H1 (cell line): Measurements from ENCODE around the gene MSTO1. TPM values are rescaled to one million over a fixed set of nuclear protein-coding genes. Genes with fewer than 3 reads are reported as not detected.

Source experiments
- CTCF ChIA-PET: fragments of 300-600 bp; sonication (Branson Sonifier 250); formaldehyde crosslinking; loops from one replicate; lab custom pipeline; 2021; ENCODE audit not compliant: partially characterized antibody; lab: Charles Lee
- POLR2A ChIA-PET: fragments of 300-600 bp; sonication (Branson Sonifier 250); formaldehyde crosslinking; loops from one replicate; lab custom pipeline; 2021; ENCODE audit warnings: inconsistent platforms; ENCODE audit not compliant: partially characterized antibody; lab: Charles Lee
- DNase-seq, 2 experiments: peaks; one replicate each; pipeline versions ENCODE4 v3.0.0 to v3.0.0-alpha.2; 2010 to 2022; ENCODE audit warnings: low spot score in 2 of 2, low read depth in 1 of 2, mixed read lengths in 1 of 2
- FAIRE-seq: peaks from 2 replicates; lab custom pipeline; 2011; peaks lifted over from hg19 to GRCh38; lab: Jason Lieb, UNC
- H2AFZ ChIP-seq: 2 replicates; pipeline ENCODE4 v1.8.1; 2012; ENCODE audit warnings: low read length, inconsistent platforms
- H2AK5ac ChIP-seq: 2 replicates; pipeline ENCODE4 v1.6.1; 2013; ENCODE audit warnings: low read depth, low read length
- H2BK120ac ChIP-seq: replicated peaks from 2 replicates; pipeline ENCODE3; 2013; ENCODE audit warnings: low read depth, low read length, inconsistent platforms
- H2BK12ac ChIP-seq: 2 replicates; pipeline ENCODE4 v1.6.1; 2013; ENCODE audit warnings: low read depth, low read length
- H2BK15ac ChIP-seq: 2 replicates; pipeline ENCODE4 v1.6.1; 2013; ENCODE audit warnings: low read length
- H2BK20ac ChIP-seq: 2 replicates; pipeline ENCODE4 v1.6.1; 2013; ENCODE audit warnings: low read length
- H2BK5ac ChIP-seq: 2 replicates; pipeline ENCODE4 v1.6.1; 2013; ENCODE audit warnings: low read depth, low read length
- H3K14ac ChIP-seq: 2 replicates; pipeline ENCODE4 v1.6.1; 2013; ENCODE audit warnings: inconsistent platforms; ENCODE audit not compliant: insufficient read length
- H3K18ac ChIP-seq: 2 replicates; pipeline ENCODE4 v1.6.1; 2013; ENCODE audit warnings: low read length; ENCODE audit errors: extremely low read depth
- H3K23ac ChIP-seq: 2 replicates; pipeline ENCODE4 v1.6.1; 2013; ENCODE audit warnings: inconsistent platforms; ENCODE audit not compliant: insufficient read length
- H3K23me2 ChIP-seq: 2 replicates; pipeline ENCODE4 v1.6.1; 2013; ENCODE audit warnings: low read depth, low read length
- H3K27ac ChIP-seq: 2 replicates; pipeline ENCODE4 v1.6.1; 2011; ENCODE audit warnings: low read depth, low read length, inconsistent platforms
- H3K27me3 ChIP-seq, 4 experiments: replicated peaks in 1 of 4; 1 replicate in 1 of 4; 2 replicates in 3 of 4; pipeline versions ENCODE4 v1.6.1 to v1.8.1; 2011 to 2013; ENCODE audit warnings: low read length in 3 of 4, mild to moderate bottlenecking in 3 of 4, inconsistent platforms in 2 of 4, mixed read lengths in 2 of 4, moderate library complexity in 1 of 4; ENCODE audit not compliant: control insufficient read depth in 3 of 4, insufficient read depth in 3 of 4; ENCODE audit errors: extremely low read depth in 1 of 4
- H3K36me3 ChIP-seq, 4 experiments: 2 replicates each; pipeline versions ENCODE4 v1.6.1 to v1.8.1; 2011 to 2013; ENCODE audit warnings: mild to moderate bottlenecking in 4 of 4, low read length in 3 of 4, moderate library complexity in 2 of 4, control low read depth in 1 of 4, inconsistent platforms in 1 of 4; ENCODE audit not compliant: insufficient read depth in 4 of 4, control insufficient read depth in 2 of 4
- H3K4ac ChIP-seq: replicated peaks from 2 replicates; pipeline ENCODE3; 2013; ENCODE audit warnings: low read length, low read depth, mixed read lengths, inconsistent platforms; ENCODE audit not compliant: insufficient read length
- H3K4me1 ChIP-seq, 4 experiments: replicated peaks in 1 of 4; 1 replicate in 1 of 4; 2 replicates in 3 of 4; pipeline versions ENCODE4 v1.6.1 to v1.8.1; 2011 to 2013; ENCODE audit warnings: low read length in 3 of 4, inconsistent platforms in 2 of 4, mixed read lengths in 1 of 4; ENCODE audit not compliant: insufficient read depth in 4 of 4, control insufficient read depth in 3 of 4
- H3K4me2 ChIP-seq, 2 experiments: 2 replicates each; pipeline versions ENCODE4 v1.6.1 to v1.8.1; 2011 to 2013; ENCODE audit warnings: low read depth in 2 of 2, low read length in 2 of 2, control low read depth in 1 of 2, inconsistent platforms in 1 of 2, mild to moderate bottlenecking in 1 of 2; ENCODE audit not compliant: insufficient read depth in 1 of 2
- H3K4me3 ChIP-seq, 4 experiments: fragments of 200-600, 300-600 bp in 1 of 4; sonication (generic), shearing (Covaris generic), sonication (Bioruptor Twin) in 1 of 4; 2 replicates each; pipeline versions ENCODE4 v1.5.1 to v1.8.1; 2011 to 2016; ENCODE audit warnings: low read length in 4 of 4, low read depth in 3 of 4, control low read depth in 2 of 4, inconsistent platforms in 2 of 4, mild to moderate bottlenecking in 2 of 4, mixed read lengths in 1 of 4, moderate library complexity in 1 of 4; ENCODE audit not compliant: insufficient read depth in 2 of 4; ENCODE audit errors: extremely low read depth in 1 of 4
- H3K56ac ChIP-seq: replicated peaks from 2 replicates; pipeline ENCODE3; 2013; ENCODE audit warnings: low read depth, mild to moderate bottlenecking, mixed read lengths, low read length, inconsistent platforms; ENCODE audit not compliant: insufficient read length
- H3K79me1 ChIP-seq: 2 replicates; pipeline ENCODE4 v1.6.1; 2013; ENCODE audit warnings: low read depth, low read length, control low read depth
- H3K79me2 ChIP-seq, 2 experiments: 2 replicates each; pipeline versions ENCODE4 v1.6.1 to v1.8.1; 2012 to 2013; ENCODE audit warnings: low read length in 2 of 2, mild to moderate bottlenecking in 2 of 2, inconsistent platforms in 1 of 2; ENCODE audit not compliant: insufficient read depth in 2 of 2, control insufficient read depth in 1 of 2
- H3K9ac ChIP-seq, 4 experiments: replicated peaks in 1 of 4; 1 replicate in 1 of 4; 2 replicates in 3 of 4; pipeline versions ENCODE4 v1.6.1 to v1.8.1; 2011 to 2013; ENCODE audit warnings: low read depth in 3 of 4, low read length in 3 of 4, control low read depth in 2 of 4, mild to moderate bottlenecking in 2 of 4, moderate library complexity in 2 of 4, inconsistent platforms in 1 of 4; ENCODE audit errors: extremely low read depth in 1 of 4
- H3K9me3 ChIP-seq, 2 experiments: 2 replicates each; pipeline versions ENCODE4 v1.6.1 to v1.8.1; 2012 to 2013; ENCODE audit warnings: mild to moderate bottlenecking in 2 of 2, moderate library complexity in 2 of 2, control low read depth in 1 of 2, inconsistent platforms in 1 of 2, low read depth in 1 of 2, low read length in 1 of 2, mixed read lengths in 1 of 2; ENCODE audit not compliant: insufficient read depth in 2 of 2
- H4K20me1 ChIP-seq, 2 experiments: replicated peaks in 1 of 2; 2 replicates each; pipeline versions ENCODE3 to v1.8.1; 2011 to 2013; ENCODE audit warnings: inconsistent platforms in 2 of 2, low read length in 2 of 2, mild to moderate bottlenecking in 1 of 2; ENCODE audit not compliant: insufficient read depth in 2 of 2, control insufficient read depth in 1 of 2
- H4K5ac ChIP-seq: 2 replicates; pipeline ENCODE4 v1.6.1; 2013; ENCODE audit warnings: low read length, low read depth, mixed read lengths, inconsistent platforms; ENCODE audit not compliant: insufficient read length
- H4K8ac ChIP-seq: 2 replicates; pipeline ENCODE4 v1.8.0; 2013; ENCODE audit warnings: mild to moderate bottlenecking, moderate library complexity, low read length, inconsistent platforms; ENCODE audit not compliant: insufficient read depth; ENCODE audit errors: extremely low read depth
- H4K91ac ChIP-seq: replicated peaks from 2 replicates; pipeline ENCODE3; 2013; ENCODE audit warnings: low read length, mixed read lengths, inconsistent platforms; ENCODE audit not compliant: insufficient read length
- ATF2 ChIP-seq: IDR thresholded peaks from 2 replicates; pipeline ENCODE4 v1.6.1; 2012; ENCODE audit warnings: low read length, inconsistent platforms
- BACH1 ChIP-seq: IDR thresholded peaks from 2 replicates; pipeline ENCODE4 v1.6.1; 2012; ENCODE audit warnings: low read length, improper control_type of control experiment
- CBX5 ChIP-seq: fragments of 300-800, 300-1000 bp; sonication (generic); IDR thresholded peaks from 2 replicates; pipeline ENCODE4 v1.7.1; 2016; ENCODE audit warnings: antibody characterized with exemption, low read length, low read depth
- CHD1 ChIP-seq: IDR thresholded peaks from 2 replicates; pipeline ENCODE4 v1.6.1; 2012; ENCODE audit warnings: low read depth, low read length, improper control_type of control experiment
- CTBP2 ChIP-seq: IDR thresholded peaks from 2 replicates; pipeline ENCODE4 v1.7.0; 2011; ENCODE audit warnings: borderline replicate concordance, mild to moderate bottlenecking, moderate library complexity, mixed read lengths, low read length; ENCODE audit not compliant: insufficient read depth, insufficient read length
- CTCF ChIP-seq, 3 experiments: IDR thresholded peaks; 1 replicate in 2 of 3; 2 replicates in 1 of 3; pipeline versions ENCODE4 v1.5.1 to v1.6.1; 2011; ENCODE audit warnings: low read length in 3 of 3, mild to moderate bottlenecking in 3 of 3, inconsistent platforms in 2 of 3, low read depth in 1 of 3, moderate library complexity in 1 of 3; ENCODE audit not compliant: insufficient read depth in 1 of 3; ENCODE audit errors: control extremely low read depth in 1 of 3
- KDM1A ChIP-seq: fragments of 200-600, 300-600 bp; sonication (generic); IDR thresholded peaks from 2 replicates; pipeline ENCODE4 v1.7.1; 2016; ENCODE audit warnings: mild to moderate bottlenecking, low read length, borderline replicate concordance
- SIRT6 ChIP-seq: IDR thresholded peaks from one replicate; pipeline ENCODE4 v1.7.1; 2012; ENCODE audit warnings: low read length, inconsistent platforms
- WGBS, 2 experiments: shearing (Covaris generic) in 1 of 2; methylation state at CpG; one replicate each; pipeline versions ENCODE4 v1.1.6 to v1.1.7; 2013 to 2015; ENCODE audit warnings: low lambda C conversion rate in 2 of 2, mixed read lengths in 2 of 2, inconsistent platforms in 1 of 2, low coverage in 1 of 2, missing lambda C conversion rate in 1 of 2; ENCODE audit not compliant: insufficient replicate concordance in 2 of 2, insufficient coverage in 1 of 2, insufficient read length in 1 of 2; ENCODE audit errors: extremely low coverage in 1 of 2, missing lambda C conversion rate in 1 of 2; 5-methylcytosine and 5-hydroxymethylcytosine counted together
- polyA plus RNA-seq, 7 experiments: library from polyadenylated mRNA; depleted of rRNA in 3 of 7; stranded (reverse) in 5 of 7; unstranded in 2 of 7; fragments of >200 nt in 5 of 7; fragments of 200-250 nt in 2 of 7; gene quantifications; 1 replicate in 5 of 7; 2 replicates in 1 of 7; 4 replicates in 1 of 7; pipeline versions ENCODE4 v1.2.1 to v1.2.3, GENCODE V29; 2011 to 2013; ENCODE audit warnings: missing spikeins in 2 of 7, mixed read lengths in 2 of 7
- total RNA-seq: library from RNA; stranded (reverse); fragmentation: NEBNext Ultra II Directional; extraction: Animal tissue kit (Norgen Biotek cat#: 25700); gene quantifications from 2 replicates; pipeline ENCODE4 v1.2.1, GENCODE V29; 2021
- TF ChIP-seq, protein P1 (sequence below): IDR thresholded peaks from 2 replicates; pipeline ENCODE4 v1.6.1; 2012; ENCODE audit warnings: inconsistent platforms

The MSTO1 gene
- total and polyA plus RNA-seq, 2 of the 8 experiments (the other 6 are each of a cell fraction or from before 2014, with no cell fraction given): 40.5 to 51.0 TPM

GRCh38 chr1:155574077-155574476 is 35.9 kb upstream of the MSTO1 start:
- 92% methylated on average over 3 of the region's 3 CpGs; no CpG with 5 or more reads in 1 of the 2 experiments for WGBS, 2 experiments
- peaks cover 0 to 17% of the 10 kb centered on the region in 2 experiments; a peak in 1 of 4 replicates for H3K79me2 ChIP-seq
- no peak overlapping the region for H3K4me3 ChIP-seq
- no peak overlapping the region for H3K18ac ChIP-seq
- H3K23ac ChIP-seq: no peak overlapping the region
- no peak overlapping the region for H3K4me2 ChIP-seq
- no peak overlapping the region for H3K9ac ChIP-seq
- no peak overlapping the region for H3K14ac ChIP-seq
- no peak overlapping the region for H2BK12ac ChIP-seq
- no peak overlapping the region for H2AFZ ChIP-seq
- H3K9me3 ChIP-seq: no peaks in the 10 kb centered on the region
- H4K91ac ChIP-seq: no peak overlapping the region
- H3K79me1 ChIP-seq: peaks cover 2% of the 10 kb centered on the region; the same call in 1 of the 2 replicates
- CTCF ChIA-PET: interaction anchor here (1.2 kb wide), 1 partner anchor 17 kb away, joined by 3 read pairs; no protein-coding TSS in a partner anchor
- POLR2A ChIA-PET: interaction anchor here (0.6 kb wide), 1 partner anchor 188 kb away, joined by 6 read pairs; no protein-coding TSS in a partner anchor
- H2BK20ac ChIP-seq: no peak overlapping the region
- peaks cover 0 to 2% of the 10 kb centered on the region in 2 experiments for H4K20me1 ChIP-seq
- no peaks in the 10 kb centered on the region for H3K4me1 ChIP-seq
- H2BK120ac ChIP-seq: no peak overlapping the region
- H3K56ac ChIP-seq: no peak overlapping the region
- H4K8ac ChIP-seq: no peak overlapping the region
- no peak for FAIRE-seq
- no peak overlapping the region for H3K4ac ChIP-seq
- H2BK15ac ChIP-seq: no peak overlapping the region
- H3K23me2 ChIP-seq: no peaks in the 10 kb centered on the region
- H4K5ac ChIP-seq: no peak overlapping the region
- H3K27me3 ChIP-seq: no peaks in the 10 kb centered on the region
- H3K27ac ChIP-seq: no peak overlapping the region
- DNase-seq: no peak
- H3K36me3 ChIP-seq: peaks cover 0 to 8% (median 0%) of the 10 kb centered on the region in 4 experiments; a peak in 1 of 8 replicates
- H2AK5ac ChIP-seq: no peak overlapping the region
- H2BK5ac ChIP-seq: no peak overlapping the region
- TF ChIP-seq BACH1: no peak
- TF ChIP-seq CHD1: no peak
- no peak for TF ChIP-seq SIRT6
- no peak for TF ChIP-seq CTCF (IDR thresholded peaks at IDR 0.05; ENCODE audit: control extremely low read depth in 1 of 3, insufficient read depth in 1 of 3, low read depth in 1 of 3, low read length in 3 of 3)
- TF ChIP-seq CBX5: no peak
- TF ChIP-seq ATF2: no peak
- TF ChIP-seq, protein P1, sequence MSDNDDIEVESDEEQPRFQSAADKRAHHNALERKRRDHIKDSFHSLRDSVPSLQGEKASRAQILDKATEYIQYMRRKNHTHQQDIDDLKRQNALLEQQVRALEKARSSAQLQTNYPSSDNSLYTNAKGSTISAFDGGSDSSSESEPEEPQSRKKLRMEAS: no peak
- TF ChIP-seq CTBP2: no peak
- TF ChIP-seq KDM1A: no peak
